Loucy (cell line): Measurements from ENCODE around the gene ST6GALNAC1.
A peak's percentile ranks its signal among the peaks of the same experiment; 100 is the strongest.

Experiments used
- H2AFZ ChIP-seq: fragments of 200-600 bp; sonication (generic); 2 replicates; pipeline ENCODE4 v1.6.0; 2016; ENCODE audit warnings: antibody characterized with exemption, mild to moderate bottlenecking, low read length, moderate library complexity
- H3F3A ChIP-seq: fragments of 200-600 bp; 2 replicates; pipeline ENCODE4 v1.6.0; 2016; ENCODE audit warnings: antibody characterized with exemption, low read depth, mild to moderate bottlenecking
- H3K27me3 ChIP-seq: fragments of 200-600 bp; sonication (generic); 2 replicates; pipeline ENCODE4 v1.6.1; 2014; ENCODE audit warnings: low read length, mild to moderate bottlenecking; ENCODE audit not compliant: insufficient read depth, poor library complexity, severe bottlenecking
- H3K36me3 ChIP-seq: fragments of 200-600 bp; sonication (generic); 2 replicates; pipeline ENCODE4 v1.6.1; 2016; ENCODE audit warnings: low read length; ENCODE audit not compliant: insufficient read depth
- H3K4me1 ChIP-seq: fragments of 200-600 bp; sonication (generic); 2 replicates; pipeline ENCODE4 v1.5.1; 2014; ENCODE audit warnings: low read length, mild to moderate bottlenecking; ENCODE audit not compliant: insufficient read depth, poor library complexity, severe bottlenecking
- H3K4me2 ChIP-seq: fragments of 200-600 bp; sonication (generic); 2 replicates; pipeline ENCODE4 v1.6.0; 2014; ENCODE audit warnings: antibody characterized with exemption, low read length, low read depth, mild to moderate bottlenecking; ENCODE audit not compliant: poor library complexity, severe bottlenecking
- H3K4me3 ChIP-seq: fragments of 200-600 bp; sonication (generic); 2 replicates; pipeline ENCODE4 v1.5.1; 2014; ENCODE audit warnings: low read length, mild to moderate bottlenecking, mixed read lengths; ENCODE audit not compliant: poor library complexity, severe bottlenecking
- H3K79me2 ChIP-seq: fragments of 200-600 bp; sonication (generic); 2 replicates; pipeline ENCODE4 v1.6.1; 2014; ENCODE audit warnings: low read length; ENCODE audit not compliant: insufficient read depth
- H3K9ac ChIP-seq: fragments of 200-600 bp; sonication (generic); 2 replicates; pipeline ENCODE4 v1.6.0; 2014; ENCODE audit warnings: mild to moderate bottlenecking, low read depth, low read length, moderate library complexity; ENCODE audit not compliant: poor library complexity, severe bottlenecking
- H3K9me2 ChIP-seq: fragments of 200-600 bp; sonication (generic); replicated peaks from 2 replicates; pipeline ENCODE4 v1.6.1; 2016; ENCODE audit warnings: low read depth, low read length, mixed read lengths
- H3K9me3 ChIP-seq: fragments of 200-600 bp; sonication (generic); 2 replicates; pipeline ENCODE4 v1.6.1; 2014; ENCODE audit warnings: mild to moderate bottlenecking, antibody characterized with exemption, low read length, low read depth; ENCODE audit not compliant: insufficient read depth
- H4K20me1 ChIP-seq: fragments of 200-600 bp; sonication (generic); 2 replicates; pipeline ENCODE4 v1.6.0; 2014; ENCODE audit warnings: antibody characterized with exemption, low read length, mild to moderate bottlenecking; ENCODE audit not compliant: insufficient read depth, poor library complexity, severe bottlenecking
- EZH2phosphoT487 ChIP-seq: fragments of 200-600 bp; IDR thresholded peaks from 2 replicates; pipeline ENCODE4 v1.6.1; 2018; ENCODE audit warnings: antibody characterized with exemption, mild to moderate bottlenecking, moderate library complexity, borderline replicate concordance
- TF ChIP-seq, protein P1 (sequence below): fragments of 200-600 bp; sonication (generic); conservative IDR thresholded peaks from 2 replicates; pipeline ENCODE4 v1.5.1; 2014; ENCODE audit warnings: mild to moderate bottlenecking, antibody characterized with exemption, low read length

ST6GALNAC1 gene

GRCh38 chr17:76672892-76673291 lies 29.3 kb upstream of the ST6GALNAC1 start:
- TF ChIP-seq, protein P1, sequence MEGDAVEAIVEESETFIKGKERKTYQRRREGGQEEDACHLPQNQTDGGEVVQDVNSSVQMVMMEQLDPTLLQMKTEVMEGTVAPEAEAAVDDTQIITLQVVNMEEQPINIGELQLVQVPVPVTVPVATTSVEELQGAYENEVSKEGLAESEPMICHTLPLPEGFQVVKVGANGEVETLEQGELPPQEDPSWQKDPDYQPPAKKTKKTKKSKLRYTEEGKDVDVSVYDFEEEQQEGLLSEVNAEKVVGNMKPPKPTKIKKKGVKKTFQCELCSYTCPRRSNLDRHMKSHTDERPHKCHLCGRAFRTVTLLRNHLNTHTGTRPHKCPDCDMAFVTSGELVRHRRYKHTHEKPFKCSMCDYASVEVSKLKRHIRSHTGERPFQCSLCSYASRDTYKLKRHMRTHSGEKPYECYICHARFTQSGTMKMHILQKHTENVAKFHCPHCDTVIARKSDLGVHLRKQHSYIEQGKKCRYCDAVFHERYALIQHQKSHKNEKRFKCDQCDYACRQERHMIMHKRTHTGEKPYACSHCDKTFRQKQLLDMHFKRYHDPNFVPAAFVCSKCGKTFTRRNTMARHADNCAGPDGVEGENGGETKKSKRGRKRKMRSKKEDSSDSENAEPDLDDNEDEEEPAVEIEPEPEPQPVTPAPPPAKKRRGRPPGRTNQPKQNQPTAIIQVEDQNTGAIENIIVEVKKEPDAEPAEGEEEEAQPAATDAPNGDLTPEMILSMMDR: no peak
- no peak for TF ChIP-seq EZH2phosphoT487
- H3K79me2 ChIP-seq: peaks cover 18% of the 10 kb centered on the region
- no peak overlapping the region for H2AFZ ChIP-seq
- H3K9me2 ChIP-seq: no peaks in the 10 kb centered on the region
- peak overlapping the region; percentile 88 for H3K4me2 ChIP-seq
- no peaks in the 10 kb centered on the region for H3K27me3 ChIP-seq
- peaks cover 2% of the 10 kb centered on the region; the same call in 1 of the 2 replicates for H3F3A ChIP-seq
- H4K20me1 ChIP-seq: no peaks in the 10 kb centered on the region
- no peaks in the 10 kb centered on the region for H3K36me3 ChIP-seq
- peak overlapping the region; percentile 98 for H3K9ac ChIP-seq
- peaks cover 40% of the 10 kb centered on the region for H3K4me1 ChIP-seq
- no peaks in the 10 kb centered on the region for H3K9me3 ChIP-seq
- H3K4me3 ChIP-seq: peak overlapping the region; percentile 94

DNA sequence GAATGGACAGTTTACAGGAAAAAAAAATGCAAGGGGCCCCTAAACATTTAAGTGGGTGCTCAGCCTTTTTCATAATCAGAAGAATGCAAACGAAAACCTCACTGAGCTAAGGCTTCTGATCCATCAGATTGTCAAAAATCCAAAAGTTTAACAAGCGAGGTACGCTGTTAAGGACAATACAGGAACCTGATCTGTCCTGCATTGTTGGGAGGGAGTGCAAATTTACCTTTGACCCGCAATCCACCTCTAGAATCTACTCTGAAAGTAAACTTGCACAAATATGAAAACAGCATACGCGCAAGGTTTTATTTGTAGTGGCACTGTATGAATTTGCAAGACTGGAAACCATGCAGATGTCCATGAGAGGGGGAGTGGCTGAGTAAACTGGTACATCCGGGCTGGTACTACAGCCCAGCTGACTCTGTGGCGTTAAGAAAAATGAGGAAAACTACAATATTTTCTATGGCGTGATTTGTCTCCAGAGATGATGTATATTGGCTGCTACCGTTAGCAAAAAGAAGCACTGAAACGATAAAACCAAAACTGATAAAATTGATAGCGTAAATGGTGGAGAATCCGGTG lies 28.8 kb upstream of the ST6GALNAC1 start:
- peak overlapping the region; percentile 45; the same call in 1 of the 2 replicates for H2AFZ ChIP-seq
- peak overlapping the region; percentile 88 for H3K4me2 ChIP-seq
- TF ChIP-seq, protein P1: no peak
- TF ChIP-seq EZH2phosphoT487: no peak
- H3K9ac ChIP-seq: peak overlapping the region; percentile 98
- H3K36me3 ChIP-seq: no peaks in the 10 kb centered on the region
- peaks cover 35% of the 10 kb centered on the region for H3K4me1 ChIP-seq
- no peaks in the 10 kb centered on the region for H4K20me1 ChIP-seq
- no peaks in the 10 kb centered on the region for H3K9me3 ChIP-seq
- H3K4me3 ChIP-seq: peak overlapping the region; percentile 94
- H3K79me2 ChIP-seq: peaks cover 18% of the 10 kb centered on the region
- no peaks in the 10 kb centered on the region for H3K9me2 ChIP-seq
- H3F3A ChIP-seq: no peaks in the 10 kb centered on the region
- no peaks in the 10 kb centered on the region for H3K27me3 ChIP-seq

GRCh38 chr17:76671912-76672262 lies 28.3 kb upstream of the ST6GALNAC1 start:
- TF ChIP-seq, protein P1: no peak
- TF ChIP-seq EZH2phosphoT487: no peak
- H3K9me2 ChIP-seq: no peaks in the 10 kb centered on the region
- no peaks in the 10 kb centered on the region for H3K9me3 ChIP-seq
- peaks cover 31% of the 10 kb centered on the region for H3K4me1 ChIP-seq
- no peaks in the 10 kb centered on the region for H3K36me3 ChIP-seq
- peak overlapping the region; percentile 94 for H3K4me3 ChIP-seq
- H2AFZ ChIP-seq: peak overlapping the region; percentile 45; the same call in 1 of the 2 replicates
- no peaks in the 10 kb centered on the region for H3K27me3 ChIP-seq
- no peaks in the 10 kb centered on the region for H4K20me1 ChIP-seq
- peak overlapping the region; percentile 88 for H3K4me2 ChIP-seq
- H3K79me2 ChIP-seq: peaks cover 18% of the 10 kb centered on the region
- H3F3A ChIP-seq: no peaks in the 10 kb centered on the region
- peak overlapping the region; percentile 98 for H3K9ac ChIP-seq
